Thymus (tissue), 11 donors: ENCODE measurements around the gene EIF2S3B. TPM values are rescaled to one million over a fixed set of nuclear protein-coding genes. Genes with fewer than 3 reads are reported as not detected.

Source experiments
- DNase-seq, 9 donors: peaks; one replicate each; pipeline ENCODE4 v3.0.0-alpha.2; 2013; ENCODE audit warnings: low spot score in 9 of 9, low read depth in 6 of 9, missing footprints in 1 of 9
- H3K27ac ChIP-seq, 2 donors: one replicate each; pipeline ENCODE4 v1.5.1; 2013; ENCODE audit warnings: control low read depth in 1 of 2, low read depth in 1 of 2, low read length in 1 of 2, mild to moderate bottlenecking in 1 of 2, moderate library complexity in 1 of 2
- H3K27me3 ChIP-seq, 2 donors: one replicate each; pipeline ENCODE4 v1.5.1; 2013; ENCODE audit warnings: low read length in 1 of 2; ENCODE audit not compliant: control insufficient read depth in 2 of 2, insufficient read depth in 1 of 2
- H3K36me3 ChIP-seq, 2 donors: one replicate each; pipeline ENCODE4 v1.5.1; 2013; ENCODE audit warnings: low read length in 1 of 2, mild to moderate bottlenecking in 1 of 2, moderate library complexity in 1 of 2; ENCODE audit not compliant: control insufficient read depth in 2 of 2, insufficient read depth in 2 of 2
- H3K4me1 ChIP-seq, 2 donors: one replicate each; pipeline ENCODE4 v1.5.1; 2013; ENCODE audit warnings: low read length in 2 of 2; ENCODE audit not compliant: control insufficient read depth in 2 of 2, insufficient read depth in 2 of 2
- H3K4me3 ChIP-seq, 2 donors: one replicate each; pipeline ENCODE4 v1.5.1; 2013; ENCODE audit warnings: low read length in 2 of 2, control low read depth in 1 of 2, mild to moderate bottlenecking in 1 of 2
- H3K9me3 ChIP-seq, 2 donors: one replicate each; pipeline ENCODE4 v1.5.1; 2013; ENCODE audit warnings: low read length in 1 of 2, mild to moderate bottlenecking in 1 of 2; ENCODE audit not compliant: control insufficient read depth in 2 of 2, insufficient read depth in 1 of 2
- WGBS: extraction: QIAGEN DNeasy Blood & Tissue Kit; methylation state at CpG from one replicate; pipeline ENCODE4 v1.1.7; 2013; 5-methylcytosine and 5-hydroxymethylcytosine counted together
- polyA plus RNA-seq: library from polyadenylated mRNA; stranded (reverse); fragments of 200-250 nt; gene quantifications from one replicate; pipeline ENCODE4 v1.2.3, GENCODE V29; 2013
- total RNA-seq: library from RNA; stranded (reverse); fragments of 120-200 nt; gene quantifications from one replicate; pipeline ENCODE4 v1.2.4, GENCODE V29; 2013
- donor health status: healthy.

Gene EIF2S3B
- total and polyA plus RNA-seq, 2 donors: 0.27 to 1.1 TPM

DNA sequence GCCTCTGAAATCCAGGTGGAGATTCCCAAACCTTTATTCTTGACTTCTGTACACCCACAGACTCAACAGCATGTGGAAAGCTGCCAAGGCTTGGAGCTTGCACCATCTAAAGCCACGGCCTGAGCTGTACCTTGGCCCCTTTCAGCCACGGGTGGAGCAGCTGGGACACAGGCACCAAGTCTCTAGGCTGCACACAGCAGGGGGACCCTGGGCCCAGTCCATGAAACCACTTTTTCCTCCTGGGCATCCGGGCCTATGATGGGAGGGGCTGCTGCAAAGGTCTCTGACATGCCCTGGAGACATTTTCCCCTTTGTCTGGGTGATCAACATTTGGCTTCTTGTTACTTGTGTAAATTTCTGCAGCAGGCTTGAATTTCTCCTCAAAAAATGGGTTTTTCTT is 32.0 kb downstream of the EIF2S3B start:
- Histone ChIP-seq H3K27ac (no peak overlapping the region), H3K9me3 (no peaks in the 10 kb centered on the region), H3K4me1 (peaks cover 0 to 3% of the 10 kb centered on the region in 2 donors), H3K36me3 (no peaks in the 10 kb centered on the region), H3K4me3 (no peak overlapping the region), H3K27me3 (no peaks in the 10 kb centered on the region)
- no peak for DNase-seq
- 94% methylated on average over 3 of the region's 3 CpGs for WGBS

DNA sequence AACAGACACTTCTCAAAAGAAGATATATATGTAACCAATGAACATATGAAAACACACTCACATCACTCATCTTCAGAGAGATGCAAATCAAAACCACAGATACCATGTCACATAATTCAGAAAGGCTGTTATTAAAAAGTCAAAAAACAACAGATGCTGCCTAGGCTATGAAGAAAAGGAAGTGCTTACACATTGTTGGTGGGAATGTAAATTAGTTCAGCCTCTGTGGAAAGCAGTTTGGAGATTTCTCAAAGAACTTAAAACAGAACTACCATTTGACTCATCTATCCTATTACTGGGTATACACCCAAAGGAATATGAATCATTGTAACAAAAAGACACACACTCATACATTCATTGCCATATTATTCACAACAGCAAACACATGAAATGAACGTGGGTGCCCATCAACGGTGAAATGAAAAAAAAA is 35.1 kb downstream of the EIF2S3B start:
- no peaks in the 10 kb centered on the region for H3K27me3 ChIP-seq
- no peak overlapping the region for H3K4me3 ChIP-seq
- H3K36me3 ChIP-seq: no peaks in the 10 kb centered on the region
- peaks cover 3 to 4% of the 10 kb centered on the region in 2 donors for H3K4me1 ChIP-seq
- WGBS: 76% methylated on average over 2 of the region's 2 CpGs
- no peaks in the 10 kb centered on the region for H3K9me3 ChIP-seq
- peak in 1 of 9 donors; percentile 53 for DNase-seq
- H3K27ac ChIP-seq: peak overlapping the region in 1 of 2 donors; percentile 46

DNA sequence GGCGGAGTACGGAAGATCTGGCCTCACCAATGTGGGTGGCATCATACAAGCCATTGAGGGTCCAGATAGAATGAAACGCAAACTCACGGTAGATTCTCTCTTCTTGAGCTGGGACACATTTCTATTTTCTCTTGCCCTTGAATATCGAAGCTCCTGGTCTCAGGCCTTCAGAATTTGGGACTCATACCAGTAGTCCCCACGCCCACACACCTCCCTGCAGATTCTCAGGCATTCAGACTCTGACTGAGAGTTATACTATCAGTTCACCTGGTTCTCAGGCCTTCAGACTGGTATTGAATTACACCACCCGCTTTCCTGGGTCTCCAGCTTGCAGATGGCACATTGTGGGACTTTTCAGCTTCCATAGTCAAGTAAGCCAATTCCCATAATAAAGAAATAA is 37.8 kb downstream of the EIF2S3B start:
- no peak for DNase-seq
- peaks cover 3 to 4% of the 10 kb centered on the region in 2 donors for H3K4me1 ChIP-seq
- no peak overlapping the region for H3K27ac ChIP-seq
- H3K4me3 ChIP-seq: no peak overlapping the region
- 90% methylated on average over 7 of the region's 7 CpGs for WGBS
- H3K27me3 ChIP-seq: no peaks in the 10 kb centered on the region
- no peaks in the 10 kb centered on the region for H3K36me3 ChIP-seq
- no peaks in the 10 kb centered on the region for H3K9me3 ChIP-seq

DNA sequence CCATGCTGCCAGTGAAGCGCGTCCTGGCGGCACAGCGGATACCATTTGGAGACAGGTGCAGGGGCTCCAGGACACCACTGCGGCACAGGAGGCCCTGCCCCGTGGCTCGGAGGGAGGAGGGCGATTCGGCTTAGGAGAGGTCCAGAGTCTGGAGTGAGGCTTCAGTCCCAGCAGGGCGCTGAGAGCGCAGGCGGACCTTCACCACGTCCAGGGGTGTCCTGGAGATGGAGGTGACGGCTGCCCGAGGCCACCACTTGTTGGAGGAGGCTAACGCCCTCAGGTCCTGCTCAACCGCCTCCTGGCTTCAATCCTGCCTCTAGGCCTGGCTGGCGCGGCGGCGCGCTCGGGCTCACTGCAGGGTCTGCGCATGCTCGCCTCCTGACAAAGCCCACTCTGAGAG is 45.7 kb downstream of the EIF2S3B start:
- no peak overlapping the region for H3K4me3 ChIP-seq
- H3K36me3 ChIP-seq: no peaks in the 10 kb centered on the region
- DNase-seq: no peak
- H3K4me1 ChIP-seq: peaks cover 7 to 17% of the 10 kb centered on the region in 2 donors
- over 99% methylated on average over 25 of the region's 25 CpGs for WGBS
- H3K9me3 ChIP-seq: peaks cover 1 to 6% of the 10 kb centered on the region in 2 donors
- H3K27ac ChIP-seq: no peak overlapping the region
- H3K27me3 ChIP-seq: no peaks in the 10 kb centered on the region

DNA sequence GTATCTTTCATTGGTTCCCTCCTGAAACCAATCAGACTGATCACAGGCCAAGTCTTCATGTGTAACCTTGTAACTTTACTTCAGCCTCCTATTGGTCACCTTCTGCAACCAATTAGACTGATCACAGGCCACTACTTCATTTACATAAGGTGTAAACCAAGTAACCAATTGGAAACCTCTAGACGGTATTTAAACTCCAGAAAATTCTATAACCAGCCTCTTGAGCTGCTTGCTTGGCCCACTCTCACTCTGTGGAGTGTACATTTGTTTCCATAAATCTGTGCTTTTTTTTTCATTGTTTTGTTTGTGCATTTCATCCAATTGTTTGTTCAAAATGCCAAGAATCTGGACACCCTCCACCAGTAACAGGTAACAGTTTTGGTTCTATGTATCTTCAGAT is 47.5 kb downstream of the EIF2S3B start:
- Histone ChIP-seq H3K4me1 (peaks cover 16 to 29% of the 10 kb centered on the region in 2 donors), H3K27ac (peak overlapping the region in 1 of 2 donors; percentile 25), H3K9me3 (peaks cover 1 to 6% of the 10 kb centered on the region in 2 donors), H3K4me3 (no peak overlapping the region), H3K36me3 (no peaks in the 10 kb centered on the region), H3K27me3 (no peaks in the 10 kb centered on the region)
- WGBS: 99% methylated on average over 1 of the region's 1 CpG
- no peak for DNase-seq

DNA sequence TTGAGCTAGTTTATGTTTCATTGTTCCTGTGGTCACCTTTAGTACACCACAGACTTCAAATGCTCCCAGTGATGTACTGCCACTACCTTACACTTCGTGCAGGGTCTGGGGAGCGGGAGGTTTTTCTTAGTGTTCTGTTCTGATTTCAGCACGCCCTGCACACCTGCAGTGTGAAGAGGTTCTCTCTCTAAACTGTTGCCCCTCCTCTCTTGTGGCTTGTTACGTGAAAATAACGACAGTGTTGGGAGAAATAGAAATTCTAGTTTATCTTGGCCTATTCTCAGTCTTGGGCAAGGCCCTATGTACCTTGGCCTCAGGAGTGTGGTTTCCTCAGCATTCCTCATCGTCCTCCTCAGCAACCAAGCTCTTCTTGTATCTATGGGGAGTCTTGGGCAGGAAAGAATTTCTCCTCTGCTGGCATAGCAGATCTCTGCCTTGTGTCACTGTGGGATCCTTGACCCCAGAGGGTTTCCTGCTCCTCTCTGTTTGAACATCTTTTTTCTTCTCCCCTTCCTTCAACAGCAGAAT is 48.6 kb downstream of the EIF2S3B start:
- peak overlapping the region; percentile 92 to 97 for H3K27ac ChIP-seq

DNA sequence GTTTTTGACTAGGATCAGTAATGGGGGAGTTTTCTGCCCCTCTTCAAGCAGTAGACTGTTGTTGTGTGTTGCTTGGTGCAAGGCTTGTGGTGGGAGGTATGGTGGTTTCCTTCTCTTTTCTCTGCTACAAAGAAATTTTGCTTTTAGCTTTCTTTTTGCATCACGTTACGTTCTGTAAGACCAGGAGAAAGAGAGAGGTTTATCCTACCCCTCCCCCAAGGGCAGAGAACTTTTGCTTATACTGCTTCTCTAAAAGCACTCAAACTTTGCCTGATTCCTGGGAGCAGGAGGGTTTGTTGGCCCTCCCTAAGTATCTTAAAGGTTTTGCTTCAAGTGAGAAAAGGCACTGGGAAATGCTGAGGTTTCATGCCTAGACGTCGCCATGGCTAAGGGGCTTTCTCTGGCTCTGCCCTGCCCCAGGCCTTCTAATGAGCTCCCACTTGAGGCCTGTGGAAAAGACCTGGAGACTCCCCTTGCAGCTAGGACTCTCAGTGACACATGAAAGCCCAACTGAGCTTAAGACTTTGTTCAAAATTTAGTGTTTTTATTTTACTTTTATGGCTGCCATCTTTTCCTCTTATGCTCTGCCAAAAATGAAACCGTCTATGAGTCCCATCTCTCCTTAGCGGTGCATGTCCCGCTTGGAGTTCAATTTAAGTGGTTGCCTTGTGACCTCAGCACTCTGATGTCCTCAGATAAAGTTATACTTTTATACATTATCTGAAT is 49.2 kb downstream of the EIF2S3B start:
- no peaks in the 10 kb centered on the region for H3K36me3 ChIP-seq
- 20% methylated on average over 7 of the region's 7 CpGs for WGBS
- peak overlapping the region; percentile 92 to 97 for H3K27ac ChIP-seq
- DNase-seq: peak in 8 of 9 donors; percentile 44 to 92 (median 62)
- peaks cover 1 to 6% of the 10 kb centered on the region in 2 donors for H3K9me3 ChIP-seq
- no peaks in the 10 kb centered on the region for H3K27me3 ChIP-seq
- H3K4me3 ChIP-seq: peak overlapping the region; percentile 19 to 38
- H3K4me1 ChIP-seq: peaks cover 25 to 36% of the 10 kb centered on the region in 2 donors

More for the DNA sequence above, 48.6 kb downstream of the EIF2S3B start:
- H3K9me3 ChIP-seq: peaks cover 1 to 6% of the 10 kb centered on the region in 2 donors
- peaks cover 24 to 36% of the 10 kb centered on the region in 2 donors for H3K4me1 ChIP-seq
- DNase-seq: peak; percentile 62 to 92 (median 73)
- WGBS: 10% methylated on average over 6 of the region's 6 CpGs
- H3K27me3 ChIP-seq: no peaks in the 10 kb centered on the region
- H3K4me3 ChIP-seq: peak overlapping the region; percentile 19 to 38
- no peaks in the 10 kb centered on the region for H3K36me3 ChIP-seq

DNA sequence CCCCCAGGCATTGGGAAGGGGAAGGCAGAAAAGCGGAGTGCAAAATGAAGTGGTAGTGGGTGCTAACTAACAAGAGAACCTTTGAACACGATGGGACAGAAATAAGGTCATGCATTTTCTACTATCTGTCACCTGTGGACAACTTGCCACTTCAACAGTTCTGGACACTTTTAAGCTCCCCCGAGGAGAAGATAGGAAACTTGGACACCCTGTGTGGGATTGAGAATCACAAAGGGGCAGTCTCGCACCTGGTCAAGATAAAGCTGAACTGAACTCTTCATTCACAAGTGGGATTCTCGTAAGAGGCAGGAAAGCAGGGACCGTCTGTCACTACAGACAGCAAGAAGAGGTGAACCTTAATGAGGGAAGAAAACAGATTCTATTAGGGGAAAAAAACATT is 51.6 kb downstream of the EIF2S3B start:
- 91% methylated on average over 6 of the region's 6 CpGs for WGBS
- Histone ChIP-seq H3K36me3 (no peaks in the 10 kb centered on the region), H3K27me3 (no peaks in the 10 kb centered on the region), H3K4me1 (peaks cover 29 to 39% of the 10 kb centered on the region in 2 donors), H3K9me3 (no peaks in the 10 kb centered on the region), H3K27ac (peak overlapping the region; percentile 54 to 64), H3K4me3 (no peak overlapping the region)
- DNase-seq: no peak

DNA sequence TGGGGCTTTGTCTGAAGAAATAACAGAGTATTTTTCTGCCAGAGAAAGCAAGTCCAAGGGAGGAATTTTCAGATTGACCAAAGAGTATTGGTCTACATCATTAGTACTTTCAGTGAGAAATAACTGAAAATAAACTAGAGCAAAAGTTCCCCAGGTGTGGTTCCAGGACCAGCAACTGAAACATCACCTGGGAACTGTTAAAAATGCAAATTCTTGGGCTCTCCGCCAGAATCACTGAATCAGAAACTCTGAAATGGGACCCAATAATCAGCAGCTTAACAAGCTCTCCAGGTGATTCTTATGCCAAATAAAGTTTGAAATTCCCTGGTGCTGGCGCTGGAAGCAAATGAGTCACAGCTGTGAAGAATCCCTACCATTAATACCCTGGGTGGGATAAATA is 52.1 kb downstream of the EIF2S3B start:
- Histone ChIP-seq H3K36me3 (no peaks in the 10 kb centered on the region), H3K27me3 (no peaks in the 10 kb centered on the region), H3K27ac (peak overlapping the region in 1 of 2 donors; percentile 15), H3K4me3 (no peak overlapping the region), H3K4me1 (peaks cover 29 to 39% of the 10 kb centered on the region in 2 donors), H3K9me3 (no peaks in the 10 kb centered on the region)
- DNase-seq: no peak
- WGBS: 88% methylated on average over 2 of the region's 2 CpGs
